ENCODE data around the gene CYB561D2.

DNA sequence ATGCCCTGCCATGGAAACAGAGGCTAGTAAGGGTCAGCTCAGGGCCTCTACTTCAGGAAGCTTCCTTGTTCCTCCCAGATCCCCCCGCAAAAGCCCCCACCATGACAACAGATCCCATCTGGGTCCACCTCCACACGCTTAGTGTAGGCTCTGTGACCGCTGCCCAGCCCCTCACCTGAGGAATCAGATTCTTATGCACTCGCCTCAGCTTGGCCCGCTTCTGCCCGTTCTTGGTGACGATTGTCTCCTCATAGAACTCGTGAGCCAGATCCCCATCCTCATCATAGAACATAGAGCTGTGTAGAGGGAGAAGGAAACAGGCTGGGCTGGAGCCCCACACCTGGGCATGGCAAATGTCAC lies 24.5 kb upstream of the CYB561D2 start:
- TF ChIP-seq, protein P1, sequence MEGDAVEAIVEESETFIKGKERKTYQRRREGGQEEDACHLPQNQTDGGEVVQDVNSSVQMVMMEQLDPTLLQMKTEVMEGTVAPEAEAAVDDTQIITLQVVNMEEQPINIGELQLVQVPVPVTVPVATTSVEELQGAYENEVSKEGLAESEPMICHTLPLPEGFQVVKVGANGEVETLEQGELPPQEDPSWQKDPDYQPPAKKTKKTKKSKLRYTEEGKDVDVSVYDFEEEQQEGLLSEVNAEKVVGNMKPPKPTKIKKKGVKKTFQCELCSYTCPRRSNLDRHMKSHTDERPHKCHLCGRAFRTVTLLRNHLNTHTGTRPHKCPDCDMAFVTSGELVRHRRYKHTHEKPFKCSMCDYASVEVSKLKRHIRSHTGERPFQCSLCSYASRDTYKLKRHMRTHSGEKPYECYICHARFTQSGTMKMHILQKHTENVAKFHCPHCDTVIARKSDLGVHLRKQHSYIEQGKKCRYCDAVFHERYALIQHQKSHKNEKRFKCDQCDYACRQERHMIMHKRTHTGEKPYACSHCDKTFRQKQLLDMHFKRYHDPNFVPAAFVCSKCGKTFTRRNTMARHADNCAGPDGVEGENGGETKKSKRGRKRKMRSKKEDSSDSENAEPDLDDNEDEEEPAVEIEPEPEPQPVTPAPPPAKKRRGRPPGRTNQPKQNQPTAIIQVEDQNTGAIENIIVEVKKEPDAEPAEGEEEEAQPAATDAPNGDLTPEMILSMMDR (conservative IDR thresholded peaks at IDR 0.05 in 1 of 2, IDR thresholded peaks at IDR 0.05 in 1 of 2; ENCODE audit: extremely low read depth in 1 of 2, insufficient read depth in 1 of 2, low read depth in 1 of 2, low read length in 2 of 2), result no peak
- no peak for TF ChIP-seq EZH2 (IDR thresholded peaks at IDR 0.05; ENCODE audit: borderline replicate concordance, low read length)
